Astrocyte (in vitro differentiated cells and primary cell): ENCODE data around the gene FBXO48. TPM values are rescaled to one million over a fixed set of nuclear protein-coding genes. Genes with fewer than 3 reads are reported as not detected.
A peak's percentile ranks its signal among the peaks of the same experiment; 100 is the strongest.

ENCODE experiments used
- DNase-seq: peaks from one replicate; pipeline ENCODE4 v3.0.0-alpha.2; 2010; ENCODE audit warnings: low read depth
- FAIRE-seq: peaks from 2 replicates; lab custom pipeline; 2011; peaks lifted over from hg19 to GRCh38; lab: Jason Lieb, UNC
- H2AFZ ChIP-seq: 2 replicates; pipeline ENCODE4 v1.6.0; 2012; ENCODE audit warnings: low read depth, low read length, inconsistent platforms
- H3K27ac ChIP-seq: 2 replicates; pipeline ENCODE4 v1.5.1; 2011; ENCODE audit warnings: low read depth, low read length, inconsistent platforms
- H3K27me3 ChIP-seq: 2 replicates; pipeline ENCODE4 v1.6.0; 2011; ENCODE audit warnings: low read length, inconsistent platforms; ENCODE audit not compliant: insufficient read depth
- H3K36me3 ChIP-seq: 2 replicates; pipeline ENCODE4 v1.5.1; 2011; ENCODE audit warnings: low read length, inconsistent platforms; ENCODE audit not compliant: insufficient read depth
- H3K4me1 ChIP-seq: 2 replicates; pipeline ENCODE4 v1.5.1; 2011; ENCODE audit warnings: low read length, inconsistent platforms; ENCODE audit not compliant: insufficient read depth
- H3K4me2 ChIP-seq: 2 replicates; pipeline ENCODE4 v1.6.0; 2012; ENCODE audit warnings: low read length, inconsistent platforms
- H3K4me3 ChIP-seq: 2 replicates; pipeline ENCODE4 v1.5.1; 2011; ENCODE audit warnings: low read depth, mild to moderate bottlenecking, low read length, inconsistent platforms; ENCODE audit not compliant: insufficient read depth
- H3K79me2 ChIP-seq: 2 replicates; pipeline ENCODE4 v1.6.0; 2012; ENCODE audit warnings: mild to moderate bottlenecking, low read length, inconsistent platforms; ENCODE audit not compliant: insufficient read depth
- H3K9ac ChIP-seq: 2 replicates; pipeline ENCODE4 v1.6.0; 2012; ENCODE audit warnings: mild to moderate bottlenecking, low read length, inconsistent platforms
- H3K9me3 ChIP-seq: 2 replicates; pipeline ENCODE4 v1.5.1; 2012; ENCODE audit warnings: low read depth, mild to moderate bottlenecking, low read length, inconsistent platforms; ENCODE audit not compliant: insufficient read depth
- H4K20me1 ChIP-seq: 2 replicates; pipeline ENCODE4 v1.6.0; 2012; ENCODE audit warnings: low read length, inconsistent platforms; ENCODE audit not compliant: insufficient read depth
- H3K27ac Mint-ChIP-seq: one replicate; pipeline ENCODE4 v1.8.0; 2021; ENCODE audit warnings: mild to moderate bottlenecking, mixed read lengths; ENCODE audit not compliant: unreplicated experiment
- H3K27me3 Mint-ChIP-seq: one replicate; pipeline ENCODE4 v1.8.0; 2021; ENCODE audit warnings: low read depth, mixed read lengths; ENCODE audit not compliant: unreplicated experiment
- H3K36me3 Mint-ChIP-seq: one replicate; pipeline ENCODE4 v1.8.0; 2021; ENCODE audit warnings: low read depth, mixed read lengths; ENCODE audit not compliant: unreplicated experiment
- H3K4me1 Mint-ChIP-seq: one replicate; pipeline ENCODE4 v1.8.0; 2021; ENCODE audit warnings: low read depth, mixed read lengths; ENCODE audit not compliant: unreplicated experiment
- H3K4me3 Mint-ChIP-seq: one replicate; pipeline ENCODE4 v1.8.0; 2021; ENCODE audit warnings: mild to moderate bottlenecking, moderate library complexity, mixed read lengths; ENCODE audit not compliant: unreplicated experiment
- H3K9me3 Mint-ChIP-seq: one replicate; pipeline ENCODE4 v1.8.0; 2021; ENCODE audit warnings: mild to moderate bottlenecking, mixed read lengths; ENCODE audit not compliant: unreplicated experiment
- CTCF ChIP-seq: IDR thresholded peaks from 2 replicates; pipeline ENCODE4 v1.5.1; 2011; ENCODE audit warnings: low read depth, mild to moderate bottlenecking, inconsistent platforms, low read length, moderate library complexity; ENCODE audit not compliant: insufficient read depth
- EZH2 ChIP-seq: IDR thresholded peaks from 2 replicates; pipeline ENCODE4 v1.6.1; 2012; ENCODE audit warnings: mild to moderate bottlenecking, low read length, inconsistent platforms; ENCODE audit not compliant: insufficient read depth
- total RNA-seq: library from RNA; stranded (reverse); gene quantifications from 2 replicates; pipeline ENCODE4 v1.2.1, GENCODE V29; 2021

The FBXO48 gene
- total RNA-seq, 1 donor from 2014 or later = 0.54 TPM

GRCh38 chr2:68441994-68442322 lies 25.1 kb downstream of the FBXO48 start:
- H3K4me1 Mint-ChIP-seq = no peaks in the 10 kb centered on the region

GRCh38 chr2:68441179-68441993 lies 25.7 kb downstream of the FBXO48 start:
- Mint-ChIP-seq H3K9me3 (no peaks in the 10 kb centered on the region), H3K27ac (no peak overlapping the region), H3K36me3 (no peaks in the 10 kb centered on the region), H3K4me1 (peaks cover 3% of the 10 kb centered on the region), H3K27me3 (peaks cover 5% of the 10 kb centered on the region), H3K4me3 (no peak overlapping the region)
- H3K27me3 ChIP-seq = peaks cover 6% of the 10 kb centered on the region
- no peak for TF ChIP-seq EZH2
- peak; percentile 95 for TF ChIP-seq CTCF
- no peaks in the 10 kb centered on the region for H3K4me1 ChIP-seq
- no peak overlapping the region for H3K27ac ChIP-seq
- FAIRE-seq (peak; percentile 68), DNase-seq (peak; percentile 65)
- no peaks in the 10 kb centered on the region for H3K36me3 ChIP-seq
- no peak overlapping the region for H2AFZ ChIP-seq
- H3K9me3 ChIP-seq = no peaks in the 10 kb centered on the region
- no peak overlapping the region for H3K4me2 ChIP-seq
- no peaks in the 10 kb centered on the region for H4K20me1 ChIP-seq
- no peak overlapping the region for H3K4me3 ChIP-seq
- no peaks in the 10 kb centered on the region for H3K79me2 ChIP-seq
- no peak overlapping the region for H3K9ac ChIP-seq

More at GRCh38 chr2:68441994-68442322, 25.1 kb downstream of the FBXO48 start:
- Mint-ChIP-seq H3K27ac (no peak overlapping the region), H3K27me3 (peaks cover 6% of the 10 kb centered on the region), H3K36me3 (no peaks in the 10 kb centered on the region), H3K9me3 (peaks cover under 1% of the 10 kb centered on the region), H3K4me3 (no peak overlapping the region)
- no peak for FAIRE-seq
- H3K4me3 ChIP-seq = no peak overlapping the region
- no peak overlapping the region for H2AFZ ChIP-seq
- no peak overlapping the region for H3K27ac ChIP-seq
- no peak overlapping the region for H3K9ac ChIP-seq
- no peaks in the 10 kb centered on the region for H3K79me2 ChIP-seq
- TF ChIP-seq EZH2 = no peak
- TF ChIP-seq CTCF = no peak
- H3K4me2 ChIP-seq = no peak overlapping the region
- no peaks in the 10 kb centered on the region for H3K36me3 ChIP-seq
- no peaks in the 10 kb centered on the region for H4K20me1 ChIP-seq
- DNase-seq = no peak
- H3K4me1 ChIP-seq = no peaks in the 10 kb centered on the region
- H3K9me3 ChIP-seq = no peaks in the 10 kb centered on the region
- H3K27me3 ChIP-seq = peaks cover 6% of the 10 kb centered on the region
